OCI-LY7 (cell line): Measurements from ENCODE around the gene PYGL. TPM values are rescaled to one million over a fixed set of nuclear protein-coding genes. Genes with fewer than 3 reads are reported as not detected.

Source experiments
- BruUV-seq: library from RNA; stranded (reverse); fragments of 400-500 nt; replicated peaks from 2 replicates; lab custom pipeline; 2021; lab: Mats Ljungman, UMichigan
- CTCF ChIA-PET: fragments of 300-600 bp; sonication (Branson Sonifier 250); formaldehyde crosslinking; loops from one replicate; lab custom pipeline; 2022; ENCODE audit warnings: antibody characterized with exemption; ENCODE audit not compliant: unreplicated experiment; lab: Charles Lee
- POLR2A ChIA-PET: fragments of 300-600 bp; sonication (Branson Sonifier 250); formaldehyde crosslinking; loops from one replicate; lab custom pipeline; 2022; ENCODE audit warnings: antibody characterized with exemption; lab: Charles Lee
- DNase-seq: peaks from one replicate; pipeline ENCODE4 v3.0.0-alpha.2; 2015; ENCODE audit warnings: low spot score
- H2AFZ ChIP-seq: fragments of 200-600 bp; sonication (generic), shearing (Covaris generic); 2 replicates; pipeline ENCODE4 v1.6.1; 2014; ENCODE audit warnings: mild to moderate bottlenecking, antibody characterized with exemption, low read length, moderate library complexity
- H3K27ac ChIP-seq: fragments of 200-600 bp; sonication (generic); 2 replicates; pipeline ENCODE4 v1.5.1; 2014; ENCODE audit warnings: mixed run types, low read depth, mild to moderate bottlenecking, moderate library complexity, low read length, inconsistent platforms; ENCODE audit not compliant: poor library complexity, severe bottlenecking
- H3K36me3 ChIP-seq: fragments of 200-600 bp; sonication (generic); 2 replicates; pipeline ENCODE4 v1.6.1; 2014; ENCODE audit warnings: mild to moderate bottlenecking, antibody characterized with exemption, low read length, moderate library complexity, mixed read lengths; ENCODE audit not compliant: insufficient read depth
- H3K4me1 ChIP-seq: fragments of 200-600 bp; sonication (generic); 2 replicates; pipeline ENCODE4 v1.5.1; 2014; ENCODE audit warnings: mild to moderate bottlenecking, low read length; ENCODE audit not compliant: insufficient read depth, poor library complexity, severe bottlenecking
- H3K4me2 ChIP-seq: fragments of 200-600 bp; sonication (generic); 2 replicates; pipeline ENCODE4 v1.6.1; 2014; ENCODE audit warnings: mild to moderate bottlenecking, low read length
- H3K4me3 ChIP-seq: fragments of 200-600 bp; sonication (generic); 2 replicates; pipeline ENCODE4 v1.5.1; 2014; ENCODE audit warnings: mild to moderate bottlenecking, low read depth, low read length; ENCODE audit not compliant: poor library complexity, severe bottlenecking
- H3K79me2 ChIP-seq: fragments of 200-600 bp; sonication (generic); 2 replicates; pipeline ENCODE4 v1.6.1; 2016; ENCODE audit warnings: low read depth, mild to moderate bottlenecking, low read length, moderate library complexity, mixed read lengths; ENCODE audit not compliant: insufficient read depth
- H3K9me2 ChIP-seq: fragments of 200-600 bp; sonication (generic); 2 replicates; pipeline ENCODE4 v1.6.1; 2016; ENCODE audit warnings: mild to moderate bottlenecking, low read length, mixed read lengths; ENCODE audit not compliant: insufficient read depth
- H3K9me3 ChIP-seq: fragments of 200-600 bp; sonication (generic); 2 replicates; pipeline ENCODE4 v1.6.1; 2014; ENCODE audit warnings: mild to moderate bottlenecking, mixed run types, low read length, mixed read lengths
- H4K20me1 ChIP-seq: fragments of 200-600 bp; sonication (generic); 2 replicates; pipeline ENCODE4 v1.6.1; 2014; ENCODE audit warnings: mild to moderate bottlenecking, antibody characterized with exemption, low read length, moderate library complexity, mixed read lengths; ENCODE audit not compliant: insufficient read depth
- CTCF ChIP-seq: fragments of 200-600 bp; sonication (generic); conservative IDR thresholded peaks from 2 replicates; pipeline ENCODE4 v1.5.1; 2014; ENCODE audit warnings: mild to moderate bottlenecking, antibody characterized with exemption, low read length, moderate library complexity, mixed read lengths
- EZH2phosphoT487 ChIP-seq: fragments of 200-600 bp; sonication (generic); IDR thresholded peaks from 2 replicates; pipeline ENCODE4 v1.6.1; 2018; ENCODE audit warnings: low read depth, borderline replicate concordance, mild to moderate bottlenecking, mixed run types, antibody characterized with exemption, low read length, moderate library complexity, mixed read lengths
- intact Hi-C: fragments of 100-400 bp; cut with micrococcal nuclease; formaldehyde crosslinking; loops from one replicate; pipeline ENCODE4 v1.10.0; 2022; ENCODE audit not compliant: unreplicated experiment
- total RNA-seq, 2 experiments: library from RNA; depleted of rRNA in 1 of 2; stranded (reverse); fragments of >200 nt in 1 of 2; shearing (Covaris generic) in 1 of 2; gene quantifications; 2 replicates each; pipeline ENCODE4 v1.2.3, GENCODE V29; 2014 to 2022

Gene PYGL
- total RNA-seq, 2 experiments from 2014 or later: 2.8 to 3.3 TPM

GRCh38 chr14:50874757-50875156 is 69.5 kb downstream of the PYGL start:
- Histone ChIP-seq H3K4me2 (peak overlapping the region; percentile 94), H3K9me3 (no peaks in the 10 kb centered on the region), H3K4me3 (peak overlapping the region; percentile 63), H2AFZ (peak overlapping the region; percentile 67; the same call in 1 of the 2 replicates), H3K9me2 (no peaks in the 10 kb centered on the region), H3K27ac (peak overlapping the region; percentile 95), H3K4me1 (peaks cover 63% of the 10 kb centered on the region), H3K36me3 (no peaks in the 10 kb centered on the region), H3K79me2 (peaks cover 9% of the 10 kb centered on the region; the same call in 1 of the 2 replicates), H4K20me1 (no peaks in the 10 kb centered on the region)
- no peak for TF ChIP-seq EZH2phosphoT487
- no peak for TF ChIP-seq CTCF
- POLR2A ChIA-PET: interaction anchor here (0.6 to 3.1 kb wide), 13 partner anchors 8 to 94 kb away, joined by 3 to 17 read pairs (median 5); no protein-coding TSS in a partner anchor
- BruUV-seq: no TSS peak
- no peak for DNase-seq
- intact Hi-C loops: loop anchor here (5.0 kb wide), 2 partner anchors 207 to 368 kb away; partner anchors contain the start of genes SAV1 and TMX1
- CTCF ChIA-PET: interaction anchor here (0.7 to 2.2 kb wide), 3 partner anchors 12 to 209 kb away, joined by 3 to 11 read pairs (median 3); no protein-coding TSS in a partner anchor

- no peak for TF ChIP-seq EZH2phosphoT487
- no peak for TF ChIP-seq CTCF
- no peaks in the 10 kb centered on the region for H3K9me3 ChIP-seq
- peak within 1 kb of the TSS; percentile 48 for H3K4me2 ChIP-seq
- intact Hi-C loops: no loop called here
- no peaks in the 10 kb centered on the region for H4K20me1 ChIP-seq
- no peaks in the 10 kb centered on the region for H3K9me2 ChIP-seq
- peaks cover 57% of the 10 kb centered on the region for H3K4me1 ChIP-seq
- DNase-seq: no peak
- ChIA-PET CTCF (no interaction called here), POLR2A (interaction anchor here (3.7 kb wide), 1 partner anchor 12 kb away, joined by 20 read pairs; no protein-coding TSS in a partner anchor)
- peak within 1 kb of the TSS; percentile 63 for H3K4me3 ChIP-seq
- H3K27ac ChIP-seq: peak within 1 kb of the TSS; percentile 95
- BruUV-seq: no TSS peak
- H3K79me2 ChIP-seq: peaks cover 8% of the 10 kb centered on the region; the same call in 1 of the 2 replicates
- no peaks in the 10 kb centered on the region for H3K36me3 ChIP-seq
- peak within 1 kb of the TSS; percentile 63; the same call in 1 of the 2 replicates for H2AFZ ChIP-seq
Measured at GRCh38 chr14:50871914-50872732, 72.2 kb downstream of the PYGL start, which contains the start of gene ABHD12B. TSS of gene ABHD12B (plus strand) at chr14:50872053. CDS start at chr14:50872175, 122 bp downstream.
